ENCODE data around the gene SH3TC1.

The SH3TC1 gene

DNA sequence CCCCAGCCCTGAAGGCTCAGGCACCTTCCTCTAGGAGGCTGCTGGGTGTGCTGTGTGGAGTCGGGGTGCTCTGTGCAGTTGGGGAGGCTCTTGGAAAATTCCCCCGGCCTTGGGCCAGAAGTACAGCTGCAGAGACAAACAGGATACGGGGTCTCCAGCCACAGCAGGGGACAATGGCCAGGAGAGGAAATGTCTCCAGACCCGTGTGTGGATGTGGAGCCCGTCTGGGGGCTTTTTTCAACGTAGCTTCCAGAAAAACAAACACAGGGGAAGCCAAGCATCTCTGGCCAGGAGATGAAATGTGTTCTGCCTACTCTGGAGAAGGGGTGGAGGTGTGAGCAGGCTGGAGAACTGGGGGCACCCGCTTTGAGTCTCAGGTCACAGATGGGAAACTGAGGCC, 3.7 kb upstream of the SH3TC1 start:
- Histone ChIP-seq H3K27ac (replicated peaks) (no peak overlapping the region), H3K27me3 (ENCODE audit: insufficient read depth, poor library complexity, severe bottlenecking) (no peaks in the 10 kb centered on the region), H3K4me3 (replicated peaks; ENCODE audit: insufficient read depth, low read length) (no peak overlapping the region)
- no peak for TF ChIP-seq REST (IDR thresholded peaks at IDR 0.05; ENCODE audit: insufficient replicate concordance, low read depth)
- no peak for DNase-seq (ENCODE audit: low read depth in 1 of 2, low spot score in 1 of 2)

GRCh38 chr4:8195841-8196458, 3.1 kb upstream of the SH3TC1 start:
- H3K4me3 ChIP-seq (replicated peaks; ENCODE audit: insufficient read depth, low read length): no peak overlapping the region
- H3K27me3 ChIP-seq (ENCODE audit: insufficient read depth, poor library complexity, severe bottlenecking): no peaks in the 10 kb centered on the region
- TF ChIP-seq SPI1 (IDR thresholded peaks at IDR 0.05; ENCODE audit: borderline replicate concordance, low read depth) (no peak), REST (IDR thresholded peaks at IDR 0.05; ENCODE audit: insufficient replicate concordance, low read depth) (no peak), POLR2AphosphoS5 (IDR thresholded peaks at IDR 0.05; ENCODE audit: low read depth) (no peak), GABPA (IDR thresholded peaks at IDR 0.05; ENCODE audit: low read depth) (no peak), CTCF (IDR thresholded peaks at IDR 0.05; ENCODE audit: insufficient read depth, low read length) (no peak)
- H3K27ac ChIP-seq (replicated peaks): no peak overlapping the region
- DNase-seq (ENCODE audit: low read depth in 1 of 2, low spot score in 1 of 2): no peak

- Histone ChIP-seq H3K27ac (replicated peaks) (no peak overlapping the region), H3K4me3 (replicated peaks; ENCODE audit: insufficient read depth, low read length) (no peak overlapping the region), H3K27me3 (ENCODE audit: insufficient read depth, poor library complexity, severe bottlenecking) (no peaks in the 10 kb centered on the region)
- no peak for TF ChIP-seq CTCF (IDR thresholded peaks at IDR 0.05; ENCODE audit: insufficient read depth, low read length)
- no peak for TF ChIP-seq REST (IDR thresholded peaks at IDR 0.05; ENCODE audit: insufficient replicate concordance, low read depth)
- no peak for TF ChIP-seq GABPA (IDR thresholded peaks at IDR 0.05; ENCODE audit: low read depth)
- TF ChIP-seq SPI1 (IDR thresholded peaks at IDR 0.05; ENCODE audit: borderline replicate concordance, low read depth): no peak
- TF ChIP-seq POLR2AphosphoS5 (IDR thresholded peaks at IDR 0.05; ENCODE audit: low read depth): no peak
- no peak for DNase-seq (ENCODE audit: low read depth in 1 of 2, low spot score in 1 of 2)
These were observed 1.6 kb upstream of the SH3TC1 start for GRCh38 chr4:8197521-8197920.
